Nephron progenitor cell (in vitro differentiated cells): ENCODE data around the gene COG7.
"Not testable (repeated sequence)": the region's sequence is repeated elsewhere in the genome, so short reads cannot be mapped to it uniquely, and the experiment has no call there.

Experiments used
- DNase-seq: peaks from one replicate; pipeline ENCODE4 v3.0.0; 2021
- H3K27ac Mint-ChIP-seq: 2 replicates; pipeline ENCODE4 v1.8.0; 2021; ENCODE audit warnings: mild to moderate bottlenecking, moderate library complexity, mixed read lengths
- H3K27me3 Mint-ChIP-seq: 2 replicates; pipeline ENCODE4 v1.8.0; 2021; ENCODE audit warnings: mild to moderate bottlenecking, low read depth, mixed read lengths; ENCODE audit not compliant: poor library complexity
- H3K36me3 Mint-ChIP-seq: 2 replicates; pipeline ENCODE4 v1.8.0; 2021; ENCODE audit warnings: low read depth, mixed read lengths
- H3K4me1 Mint-ChIP-seq: 2 replicates; pipeline ENCODE4 v1.8.0; 2021; ENCODE audit warnings: mixed read lengths
- H3K4me3 Mint-ChIP-seq: 2 replicates; pipeline ENCODE4 v1.8.0; 2021; ENCODE audit warnings: mild to moderate bottlenecking, moderate library complexity, mixed read lengths
- H3K9me3 Mint-ChIP-seq: 2 replicates; pipeline ENCODE4 v1.8.0; 2021; ENCODE audit warnings: mild to moderate bottlenecking, moderate library complexity, mixed read lengths
- TF ChIP-seq, protein P1 (sequence below): fragments of 200-600 bp; sonication (generic); IDR thresholded peaks from 2 replicates; pipeline ENCODE4 v1.5.0; 2021; ENCODE audit warnings: antibody characterized with exemption

COG7 gene

DNA sequence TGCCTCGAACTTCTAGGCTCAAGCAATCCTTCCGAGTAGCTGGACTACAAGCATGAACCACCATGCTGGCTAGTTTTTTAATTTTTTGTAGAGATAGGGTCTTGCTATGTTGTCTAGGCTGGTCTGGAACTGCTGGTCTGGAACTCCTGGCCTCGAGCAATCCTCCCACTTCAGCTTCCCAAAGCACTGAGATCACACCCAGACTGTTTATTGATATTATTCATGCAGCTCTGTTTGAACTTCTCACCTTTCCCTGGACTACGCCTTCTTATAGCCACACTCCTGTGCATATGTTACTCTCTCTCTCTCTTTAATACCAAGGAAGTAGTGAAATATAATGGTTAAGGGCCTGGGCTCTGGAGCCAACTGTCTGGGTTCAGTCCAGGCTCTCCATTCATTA lies 4.6 kb downstream of the COG7 start:
- Mint-ChIP-seq H3K27me3 (no peaks in the 10 kb centered on the region), H3K9me3 (no peaks in the 10 kb centered on the region), H3K4me1 (peaks cover 18% of the 10 kb centered on the region), H3K36me3 (peaks cover 28% of the 10 kb centered on the region), H3K4me3 (no peak overlapping the region), H3K27ac (no peak overlapping the region)
- no peak for DNase-seq
- TF ChIP-seq, protein P1, sequence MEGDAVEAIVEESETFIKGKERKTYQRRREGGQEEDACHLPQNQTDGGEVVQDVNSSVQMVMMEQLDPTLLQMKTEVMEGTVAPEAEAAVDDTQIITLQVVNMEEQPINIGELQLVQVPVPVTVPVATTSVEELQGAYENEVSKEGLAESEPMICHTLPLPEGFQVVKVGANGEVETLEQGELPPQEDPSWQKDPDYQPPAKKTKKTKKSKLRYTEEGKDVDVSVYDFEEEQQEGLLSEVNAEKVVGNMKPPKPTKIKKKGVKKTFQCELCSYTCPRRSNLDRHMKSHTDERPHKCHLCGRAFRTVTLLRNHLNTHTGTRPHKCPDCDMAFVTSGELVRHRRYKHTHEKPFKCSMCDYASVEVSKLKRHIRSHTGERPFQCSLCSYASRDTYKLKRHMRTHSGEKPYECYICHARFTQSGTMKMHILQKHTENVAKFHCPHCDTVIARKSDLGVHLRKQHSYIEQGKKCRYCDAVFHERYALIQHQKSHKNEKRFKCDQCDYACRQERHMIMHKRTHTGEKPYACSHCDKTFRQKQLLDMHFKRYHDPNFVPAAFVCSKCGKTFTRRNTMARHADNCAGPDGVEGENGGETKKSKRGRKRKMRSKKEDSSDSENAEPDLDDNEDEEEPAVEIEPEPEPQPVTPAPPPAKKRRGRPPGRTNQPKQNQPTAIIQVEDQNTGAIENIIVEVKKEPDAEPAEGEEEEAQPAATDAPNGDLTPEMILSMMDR = no peak

DNA sequence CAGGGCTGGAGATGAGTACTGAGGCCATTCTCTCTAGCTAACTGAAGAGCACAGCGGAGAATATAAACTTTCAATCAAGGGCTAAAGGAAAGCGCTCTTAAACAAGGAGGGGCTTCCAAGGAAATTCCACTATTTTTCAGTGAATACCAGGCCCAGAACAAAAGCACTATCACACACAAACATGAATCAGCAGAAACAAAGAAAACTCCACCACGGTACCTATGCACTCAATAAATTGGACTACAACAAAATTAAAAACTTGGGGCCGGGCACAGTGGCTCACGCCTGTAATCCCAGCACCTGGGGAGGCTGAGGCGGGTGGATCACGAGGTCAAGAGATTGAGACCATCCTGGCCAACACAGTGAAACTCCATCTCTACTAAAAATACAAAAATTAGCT lies 15.4 kb downstream of the COG7 start:
- H3K9me3 Mint-ChIP-seq, H3K4me1 Mint-ChIP-seq, H3K4me3 Mint-ChIP-seq, H3K27ac Mint-ChIP-seq, DNase-seq, H3K27me3 Mint-ChIP-seq: not testable (repeated sequence)
- peaks cover 52% of the 10 kb centered on the region for H3K36me3 Mint-ChIP-seq

DNA sequence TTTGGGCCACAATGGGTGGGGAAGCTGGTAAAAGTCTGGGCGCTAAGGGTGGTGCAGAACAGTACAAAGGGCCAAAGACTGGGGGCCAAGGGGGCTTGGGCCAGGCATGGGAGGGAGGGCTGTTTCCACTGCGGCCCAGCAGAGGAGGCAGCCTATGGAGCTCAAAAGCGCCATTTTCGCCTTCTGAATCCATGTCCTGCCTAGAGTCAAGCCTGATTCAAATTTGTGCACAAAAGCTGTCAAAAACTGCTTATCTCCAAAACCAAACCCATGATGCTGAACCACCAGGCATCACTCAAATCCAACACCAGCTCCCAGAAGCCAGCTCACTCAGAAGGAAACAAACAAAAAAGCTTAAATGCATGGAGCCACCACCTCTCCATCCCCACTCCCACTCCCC lies 16.0 kb downstream of the COG7 start:
- H3K4me3 Mint-ChIP-seq = no peak overlapping the region

DNA sequence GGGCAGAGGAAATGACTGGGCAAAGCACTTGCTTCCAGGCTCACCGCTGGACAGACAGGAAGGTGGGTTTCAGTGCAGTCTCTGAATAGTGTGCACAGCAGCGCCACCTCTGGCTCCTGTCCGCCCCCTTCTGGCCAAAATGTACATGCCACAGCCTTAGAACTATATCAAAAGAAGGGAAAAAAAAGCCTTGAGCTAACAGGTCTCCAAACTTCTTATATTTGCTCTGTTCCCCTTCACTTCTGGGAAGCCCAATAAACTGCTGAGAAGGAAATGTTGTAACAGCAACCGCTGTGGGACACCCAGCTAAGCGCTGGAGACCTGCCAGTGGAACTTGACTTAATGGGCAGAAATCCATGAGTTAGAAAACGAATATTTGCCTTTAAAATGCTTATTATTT lies 17.5 kb downstream of the COG7 start:
- H3K27me3 Mint-ChIP-seq = peaks cover 2% of the 10 kb centered on the region
- DNase-seq = peak; percentile 77
- TF ChIP-seq, protein P1 = peak; percentile 86

More for the DNA sequence above, 16.0 kb downstream of the COG7 start:
- peak overlapping the region; percentile 24 for H3K27ac Mint-ChIP-seq
- TF ChIP-seq, protein P1 = no peak
- no peaks in the 10 kb centered on the region for H3K4me1 Mint-ChIP-seq
- peaks cover 49% of the 10 kb centered on the region for H3K36me3 Mint-ChIP-seq
- no peaks in the 10 kb centered on the region for H3K9me3 Mint-ChIP-seq
- peaks cover 2% of the 10 kb centered on the region for H3K27me3 Mint-ChIP-seq
- no peak for DNase-seq

DNA sequence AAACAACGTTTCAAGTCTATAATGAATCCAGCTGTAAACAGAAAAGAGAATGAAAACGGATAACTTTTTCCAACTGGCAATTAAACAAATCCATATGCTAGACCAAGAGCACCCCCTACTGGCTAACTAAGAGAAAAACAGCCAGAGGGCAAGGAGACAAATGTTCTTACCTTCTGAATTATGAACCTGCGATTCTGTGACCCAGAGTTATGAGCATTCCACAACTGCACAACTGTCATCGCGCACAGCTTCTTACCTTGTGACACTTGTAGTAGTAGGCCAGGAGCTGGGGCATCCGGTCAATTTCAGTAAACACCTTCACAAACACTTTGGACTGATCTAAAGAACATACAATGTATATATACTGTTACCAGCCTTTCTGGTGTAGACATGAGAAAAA lies 18.6 kb downstream of the COG7 start:
- peak; percentile 22 for DNase-seq
- TF ChIP-seq, protein P1 = peak; percentile 92
- Mint-ChIP-seq H3K9me3 (no peaks in the 10 kb centered on the region), H3K36me3 (peaks cover 47% of the 10 kb centered on the region), H3K27me3 (peaks cover 2% of the 10 kb centered on the region), H3K4me1 (no peaks in the 10 kb centered on the region), H3K27ac (no peak overlapping the region), H3K4me3 (no peak overlapping the region)

More for the DNA sequence above, 17.5 kb downstream of the COG7 start:
- Mint-ChIP-seq H3K4me3 (no peak overlapping the region), H3K9me3 (no peaks in the 10 kb centered on the region), H3K4me1 (no peaks in the 10 kb centered on the region), H3K36me3 (peaks cover 43% of the 10 kb centered on the region), H3K27ac (no peak overlapping the region)

DNA sequence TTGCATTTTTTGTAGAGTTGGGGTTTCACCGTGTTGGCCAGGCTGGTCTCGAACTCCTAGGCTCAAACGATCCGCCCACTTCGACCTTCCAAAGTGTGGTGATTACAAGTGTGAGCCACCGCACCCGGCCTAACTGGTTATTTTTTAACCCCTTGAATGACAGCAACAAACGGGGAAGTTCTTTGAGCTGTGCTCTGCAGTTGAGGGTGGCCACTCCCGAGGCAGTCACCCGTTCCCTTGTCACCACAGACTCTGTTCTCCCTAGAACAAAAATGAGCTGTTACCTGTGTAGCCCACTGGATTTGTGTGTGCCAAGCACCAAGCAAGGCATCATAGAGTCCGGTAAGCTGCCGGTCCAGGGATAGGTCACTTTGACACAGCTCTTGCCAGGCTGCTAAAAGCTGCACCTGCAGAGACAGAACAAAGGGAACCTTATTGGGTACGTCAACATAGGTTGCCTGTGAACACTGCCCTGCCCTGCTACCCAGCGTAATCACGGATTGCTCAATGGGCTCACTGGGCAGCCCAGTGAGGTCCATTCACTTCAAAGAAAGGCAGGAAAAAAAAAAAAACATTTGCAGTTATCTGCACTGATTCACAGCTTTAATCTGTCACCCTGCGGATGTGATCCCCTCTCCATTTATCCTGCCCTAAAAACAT lies 19.6 kb downstream of the COG7 start:
- Mint-ChIP-seq H3K27me3 (peaks cover 2% of the 10 kb centered on the region), H3K27ac (no peak overlapping the region), H3K36me3 (peaks cover 43% of the 10 kb centered on the region), H3K9me3 (no peaks in the 10 kb centered on the region), H3K4me3 (no peak overlapping the region), H3K4me1 (no peaks in the 10 kb centered on the region)
- DNase-seq = no peak
- TF ChIP-seq, protein P1 = no peak
